Measurements from ENCODE around the gene LTB4R2.

The LTB4R2 gene

GRCh38 chr14:24309538-24310264 lies at the start of gene LTB4R2:
Gene LTB4R2 (plus strand): TSS chr14:24310140. CDS start chr14:24310665, 525 bp downstream.
- no peak for DNase-seq (ENCODE audit: low read depth)

DNA sequence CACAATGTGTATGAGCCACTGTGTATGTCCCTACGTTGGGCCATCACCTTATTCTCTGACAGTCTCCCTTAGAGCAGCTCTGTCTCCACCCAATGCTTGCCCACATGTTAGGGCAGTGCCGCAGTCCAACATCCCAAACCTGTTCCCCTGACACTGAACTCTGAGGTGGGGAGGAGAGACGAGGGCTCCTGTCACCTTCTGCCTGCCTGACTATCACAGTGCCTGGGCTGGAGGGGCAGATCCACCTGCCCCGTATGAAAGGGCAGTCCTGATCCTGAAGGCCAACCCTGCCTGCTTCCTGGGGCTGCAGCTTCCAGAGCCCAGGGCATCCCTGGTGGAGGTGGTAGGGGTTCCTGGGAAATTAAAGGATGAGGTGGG lies 49.2 kb upstream of the LTB4R2 start:
- DNase-seq (ENCODE audit: low read depth): no peak

DNA sequence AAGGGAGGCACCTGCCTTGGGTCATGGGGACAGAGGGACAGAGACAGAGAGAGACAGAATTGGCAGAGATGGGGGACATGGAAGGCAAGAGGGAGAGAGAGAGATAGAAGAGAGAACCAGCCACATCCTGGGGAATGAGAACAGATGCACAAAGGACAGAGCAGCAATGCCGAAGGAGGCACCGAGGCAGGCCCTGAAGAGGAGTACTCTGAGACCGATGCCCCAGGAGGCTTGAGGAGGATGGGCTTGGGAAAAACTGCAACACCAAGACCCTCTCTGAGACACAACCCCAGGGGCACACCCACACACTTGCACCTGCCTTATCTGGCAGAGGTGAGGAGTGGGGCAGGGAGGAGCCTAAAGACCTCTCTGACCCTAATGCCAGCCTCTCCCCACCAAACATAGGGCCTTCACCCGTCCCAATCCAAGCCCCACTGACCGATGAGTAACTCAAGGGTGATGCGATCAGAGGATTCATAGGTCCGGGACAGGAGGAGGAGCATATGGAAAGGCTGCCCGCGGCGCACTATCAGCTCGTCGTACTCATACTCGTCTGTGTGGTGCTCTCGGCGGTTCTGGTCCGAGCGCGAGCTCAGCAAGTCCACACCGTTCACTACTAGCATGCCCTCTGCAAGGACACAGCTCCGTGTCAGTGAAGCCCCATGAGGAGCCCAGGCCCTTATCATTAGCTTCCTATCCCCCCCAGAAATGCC lies 48.5 kb upstream of the LTB4R2 start:
- no peak for DNase-seq (ENCODE audit: low read depth)

GRCh38 chr14:24261969-24262327 lies 48.0 kb upstream of the LTB4R2 start:
- DNase-seq (ENCODE audit: low read depth): no peak

DNA sequence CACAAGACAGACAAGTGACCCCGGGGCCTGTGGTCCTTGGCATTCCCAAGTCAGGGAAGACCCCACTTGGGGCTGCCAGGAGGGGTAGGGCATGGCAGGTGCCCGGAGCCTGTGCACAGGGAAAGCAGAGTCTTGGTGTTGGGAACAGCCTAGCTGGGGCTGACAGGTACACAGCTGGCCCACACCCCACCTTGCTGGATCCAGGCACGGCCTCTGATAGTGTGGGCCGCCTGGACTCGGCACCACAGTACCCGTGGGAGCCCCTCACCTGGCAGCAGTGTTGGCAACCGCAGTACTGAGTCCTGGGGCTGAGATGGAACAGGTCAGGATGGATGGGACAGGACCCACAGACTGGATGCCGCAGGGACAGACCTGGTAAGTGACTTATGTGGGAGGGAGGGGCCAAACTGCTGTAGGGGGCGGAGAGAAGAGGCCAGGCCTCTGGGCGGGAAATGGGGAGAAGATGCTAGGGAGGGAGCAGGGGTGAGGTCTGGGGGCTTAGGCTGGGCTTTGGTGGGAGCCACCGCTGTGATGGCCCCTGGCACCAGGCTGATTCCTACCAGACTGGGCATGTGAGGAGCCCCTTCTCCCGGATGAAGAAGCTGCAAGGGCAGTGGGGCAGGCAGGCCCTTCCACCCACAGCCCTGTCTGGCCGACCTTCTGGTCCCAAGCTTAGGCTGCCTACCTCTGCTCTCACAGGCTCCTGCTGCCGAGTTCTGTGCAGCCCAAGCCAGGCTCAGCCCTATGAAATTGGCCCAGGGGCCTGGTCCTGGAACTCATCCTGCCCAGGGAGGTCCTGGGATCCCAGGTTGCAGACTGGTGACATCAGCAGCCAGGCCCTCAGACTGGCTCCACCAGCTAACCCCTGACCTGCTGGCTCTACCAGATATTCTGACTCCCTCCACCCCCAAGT lies 46.9 kb upstream of the LTB4R2 start, which contains the start of gene TGM1:
TGM1 (minus strand) TSS at position 357 of the 913 bp plus-strand sequence. CDS start 825 bp downstream, outside the sequence.
- DNase-seq (ENCODE audit: low read depth): no peak

- DNase-seq (ENCODE audit: low read depth): no peak
Measured at GRCh38 chr14:24263848-24264247, 46.1 kb upstream of the LTB4R2 start.

DNA sequence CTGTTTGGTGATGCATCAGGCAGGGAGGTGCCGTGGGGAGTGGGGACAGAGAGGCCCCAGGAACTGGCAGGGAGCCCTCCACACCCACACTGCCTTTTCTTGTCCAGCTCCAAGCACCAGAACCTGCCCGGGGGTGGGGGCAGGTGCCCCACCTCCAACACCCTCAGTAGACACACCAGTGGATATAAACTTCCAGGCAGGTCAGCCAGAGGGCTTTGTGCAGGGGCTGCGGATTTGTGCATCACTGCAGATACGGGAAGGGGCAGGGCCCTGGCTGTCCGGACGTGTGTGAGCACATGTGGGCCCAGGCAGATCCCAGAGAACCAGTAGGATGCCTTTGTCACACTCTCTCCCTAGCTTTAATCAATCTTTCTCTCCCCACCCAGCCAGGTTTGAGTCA lies 45.6 kb upstream of the LTB4R2 start:
- no peak for DNase-seq (ENCODE audit: low read depth)

DNA sequence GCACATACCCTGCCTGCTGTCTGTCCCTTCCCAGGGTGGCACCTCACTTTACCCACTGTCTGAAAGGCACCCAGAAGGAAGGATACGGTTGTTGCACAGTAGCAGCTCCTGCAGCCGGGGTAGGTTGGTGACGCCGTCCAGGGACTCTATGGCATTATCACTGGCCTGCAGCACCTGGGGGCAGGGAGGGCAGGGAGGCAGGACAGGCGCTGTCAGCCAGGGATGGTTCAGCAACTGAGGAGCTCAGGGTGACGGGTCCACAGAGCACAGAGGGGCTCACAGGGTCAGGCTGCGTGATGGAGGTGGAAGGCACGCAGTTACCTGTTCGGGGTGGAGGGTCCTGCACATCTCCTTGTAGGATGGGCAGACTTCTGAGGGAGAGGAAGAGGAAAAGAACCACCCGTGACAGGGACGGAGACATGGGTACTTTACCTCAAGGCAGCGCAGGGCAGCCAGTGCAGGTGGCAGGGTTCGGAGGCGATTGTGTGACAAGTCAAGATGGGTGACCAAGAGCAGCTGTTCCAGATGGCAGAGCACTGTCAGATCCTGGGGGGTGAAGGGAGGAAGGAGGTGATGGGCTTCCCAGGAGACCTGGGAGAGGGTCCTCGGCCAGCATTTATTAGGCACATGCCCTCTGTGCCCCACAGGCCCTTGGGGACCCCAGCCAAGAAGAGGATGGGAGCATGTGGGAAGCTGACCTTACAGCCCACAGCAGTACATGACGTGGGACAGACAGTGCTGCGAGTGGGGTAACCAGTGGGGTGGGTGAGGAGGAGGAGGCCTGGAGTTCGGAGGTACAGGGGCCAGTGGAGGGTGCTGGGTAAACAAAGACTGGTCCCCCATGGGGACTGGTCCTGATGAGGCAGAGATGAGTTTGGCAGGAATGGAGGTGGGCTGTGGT lies 43.3 kb upstream of the LTB4R2 start:
- no peak for DNase-seq (ENCODE audit: low read depth)

- DNase-seq (ENCODE audit: low read depth): no peak
Measured at GRCh38 chr14:24267516-24267915, 42.4 kb upstream of the LTB4R2 start.

GRCh38 chr14:24268225-24268624 lies 41.7 kb upstream of the LTB4R2 start:
- no peak for DNase-seq (ENCODE audit: low read depth)

DNA sequence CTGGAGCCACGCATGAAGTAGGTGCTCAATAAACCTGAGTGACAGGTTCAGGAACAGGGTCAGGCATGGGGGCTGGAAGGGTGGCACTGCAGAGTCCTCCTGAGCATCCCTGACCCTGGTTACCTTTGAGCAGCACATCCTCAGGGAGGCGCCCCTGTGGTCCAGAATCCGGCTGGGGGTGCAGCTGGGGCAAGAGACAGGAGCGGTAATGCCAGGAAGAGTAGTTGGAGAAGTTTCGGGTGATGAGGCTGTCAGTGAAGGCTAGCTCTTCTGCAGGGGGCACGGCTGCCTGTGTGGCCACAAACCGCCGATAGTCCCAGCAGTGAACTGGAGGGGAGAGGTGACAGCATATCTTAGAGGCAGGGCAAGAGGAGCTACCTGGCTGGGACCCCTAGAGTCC lies 40.6 kb upstream of the LTB4R2 start:
- no peak for DNase-seq (ENCODE audit: low read depth)

DNA sequence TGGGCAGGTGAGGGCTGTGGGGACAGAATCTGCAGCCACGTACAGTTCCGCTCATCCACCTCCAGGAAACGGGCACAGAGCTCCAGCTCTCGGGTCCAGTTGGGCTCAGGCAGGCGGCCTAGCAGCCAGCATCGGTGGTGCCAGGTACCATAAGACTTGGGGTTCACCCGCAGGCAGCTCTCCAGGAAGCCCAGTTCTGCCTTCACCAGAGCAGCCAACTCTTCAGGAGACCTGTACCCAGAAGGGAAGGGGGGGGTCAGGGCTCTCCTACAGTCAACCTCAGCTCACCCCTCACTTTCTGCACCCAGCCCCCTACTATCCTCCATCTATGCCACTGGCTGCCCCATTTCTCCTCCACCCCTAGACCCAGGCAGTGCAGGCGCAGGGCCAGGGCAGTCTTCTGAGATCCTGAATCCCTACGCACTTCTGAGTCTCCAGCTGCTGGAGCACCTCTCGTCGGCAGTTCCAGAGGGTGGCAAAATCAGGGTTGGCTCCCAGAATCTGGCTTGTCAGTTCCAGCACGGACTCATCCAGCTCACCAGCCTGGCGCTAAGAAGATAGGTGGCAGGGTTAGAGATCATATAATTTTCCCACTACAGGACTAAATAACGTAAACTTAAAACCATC lies 39.9 kb upstream of the LTB4R2 start:
- no peak for DNase-seq (ENCODE audit: low read depth)

- no peak for DNase-seq (ENCODE audit: low read depth)
Measured at GRCh38 chr14:24270537-24271133, 39.3 kb upstream of the LTB4R2 start.

- DNase-seq (ENCODE audit: low read depth): peak; percentile 82
Measured at GRCh38 chr14:24271134-24271833, 38.7 kb upstream of the LTB4R2 start, which contains the start of gene RABGGTA. Gene RABGGTA (minus strand): TSS chr14:24271597. CDS start chr14:24271115, 482 bp downstream.

- DNase-seq (ENCODE audit: low read depth): no peak
Measured at GRCh38 chr14:24271834-24272263, 38.1 kb upstream of the LTB4R2 start.

- DNase-seq (ENCODE audit: low read depth): no peak
Measured at GRCh38 chr14:24272467-24272866, 37.5 kb upstream of the LTB4R2 start.

GRCh38 chr14:24273422-24273998 lies 36.4 kb upstream of the LTB4R2 start:
- DNase-seq (ENCODE audit: low read depth): no peak

DNA sequence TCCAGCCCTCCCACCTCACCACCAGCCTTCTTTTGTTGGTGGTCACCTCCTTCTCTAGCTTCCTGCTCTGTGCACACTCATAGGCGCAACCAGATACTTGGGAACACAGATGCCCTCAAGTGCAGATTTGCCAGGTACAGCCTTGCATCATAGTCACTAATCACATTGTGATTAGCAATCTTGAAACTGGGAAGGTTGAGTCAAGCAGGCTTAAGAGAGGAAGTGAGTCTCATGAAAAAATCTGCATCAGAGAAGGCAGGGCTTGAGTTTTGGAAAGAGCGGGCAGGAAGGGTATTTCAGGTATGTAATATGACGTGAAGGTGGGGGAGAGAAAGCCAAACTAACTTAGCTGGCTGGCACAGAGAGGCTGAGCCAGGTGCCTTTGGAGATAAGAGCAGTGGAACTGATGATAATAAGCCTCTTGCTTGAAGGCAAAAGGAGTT lies 35.8 kb upstream of the LTB4R2 start:
- DNase-seq (ENCODE audit: low read depth): no peak

- DNase-seq (ENCODE audit: low read depth): no peak
Measured at GRCh38 chr14:24277071-24277470, 32.9 kb upstream of the LTB4R2 start.
